Anterior cingulate cortex (tissue), 58 donors: ENCODE data around the gene SLC16A10.
"Not testable (repeated sequence)": the region's sequence is repeated elsewhere in the genome, so short reads cannot be mapped to it uniquely, and the experiment has no call there.

Experiments used
- DNase-seq, 58 donors: peaks; one replicate each; lab custom pipeline; 2025; lab: John Stamatoyannopoulos, UW

The SLC16A10 gene, protein sequence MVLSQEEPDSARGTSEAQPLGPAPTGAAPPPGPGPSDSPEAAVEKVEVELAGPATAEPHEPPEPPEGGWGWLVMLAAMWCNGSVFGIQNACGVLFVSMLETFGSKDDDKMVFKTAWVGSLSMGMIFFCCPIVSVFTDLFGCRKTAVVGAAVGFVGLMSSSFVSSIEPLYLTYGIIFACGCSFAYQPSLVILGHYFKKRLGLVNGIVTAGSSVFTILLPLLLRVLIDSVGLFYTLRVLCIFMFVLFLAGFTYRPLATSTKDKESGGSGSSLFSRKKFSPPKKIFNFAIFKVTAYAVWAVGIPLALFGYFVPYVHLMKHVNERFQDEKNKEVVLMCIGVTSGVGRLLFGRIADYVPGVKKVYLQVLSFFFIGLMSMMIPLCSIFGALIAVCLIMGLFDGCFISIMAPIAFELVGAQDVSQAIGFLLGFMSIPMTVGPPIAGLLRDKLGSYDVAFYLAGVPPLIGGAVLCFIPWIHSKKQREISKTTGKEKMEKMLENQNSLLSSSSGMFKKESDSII

DNA sequence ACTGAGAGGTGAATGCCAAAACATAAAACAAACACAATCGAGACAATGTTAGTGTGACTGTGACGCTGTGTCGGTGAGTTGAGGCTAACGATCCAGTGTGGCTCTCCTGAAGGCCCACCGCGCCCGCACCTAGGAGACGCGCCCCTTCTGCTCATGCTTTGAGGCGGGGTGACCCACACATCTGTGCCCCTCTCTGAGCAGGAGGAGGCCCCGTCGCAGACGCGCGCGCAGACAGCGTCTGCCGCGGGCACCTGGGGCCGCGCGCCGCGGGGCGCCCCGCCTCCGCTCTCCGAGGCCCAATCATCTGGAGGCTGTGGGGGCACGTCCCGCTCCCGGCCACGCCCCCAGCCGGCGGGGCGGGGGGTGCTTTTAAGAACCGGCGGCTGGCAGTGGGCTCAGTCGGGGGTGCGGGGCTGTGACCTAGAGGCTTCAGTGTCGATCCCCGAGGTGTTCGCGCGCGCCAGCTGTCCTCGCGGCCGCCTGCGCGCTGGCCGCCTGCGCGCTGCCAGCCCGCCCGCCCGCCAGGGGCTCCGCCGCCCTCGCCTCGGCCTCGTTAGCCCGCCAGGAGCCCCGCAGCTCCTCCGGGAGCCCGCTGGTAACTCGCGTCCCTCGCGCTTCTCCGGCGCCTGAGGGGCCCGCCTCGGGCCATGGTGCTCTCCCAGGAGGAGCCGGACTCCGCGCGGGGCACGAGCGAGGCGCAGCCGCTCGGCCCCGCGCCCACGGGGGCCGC, at the start of gene SLC16A10:
SLC16A10 (plus strand) TSS at position 398 of the 730 bp plus-strand sequence; CDS start at position 648, 250 bp downstream.
- DNase-seq: peak in 52 of 58 donors; percentile 7 to 74 (median 36)

DNA sequence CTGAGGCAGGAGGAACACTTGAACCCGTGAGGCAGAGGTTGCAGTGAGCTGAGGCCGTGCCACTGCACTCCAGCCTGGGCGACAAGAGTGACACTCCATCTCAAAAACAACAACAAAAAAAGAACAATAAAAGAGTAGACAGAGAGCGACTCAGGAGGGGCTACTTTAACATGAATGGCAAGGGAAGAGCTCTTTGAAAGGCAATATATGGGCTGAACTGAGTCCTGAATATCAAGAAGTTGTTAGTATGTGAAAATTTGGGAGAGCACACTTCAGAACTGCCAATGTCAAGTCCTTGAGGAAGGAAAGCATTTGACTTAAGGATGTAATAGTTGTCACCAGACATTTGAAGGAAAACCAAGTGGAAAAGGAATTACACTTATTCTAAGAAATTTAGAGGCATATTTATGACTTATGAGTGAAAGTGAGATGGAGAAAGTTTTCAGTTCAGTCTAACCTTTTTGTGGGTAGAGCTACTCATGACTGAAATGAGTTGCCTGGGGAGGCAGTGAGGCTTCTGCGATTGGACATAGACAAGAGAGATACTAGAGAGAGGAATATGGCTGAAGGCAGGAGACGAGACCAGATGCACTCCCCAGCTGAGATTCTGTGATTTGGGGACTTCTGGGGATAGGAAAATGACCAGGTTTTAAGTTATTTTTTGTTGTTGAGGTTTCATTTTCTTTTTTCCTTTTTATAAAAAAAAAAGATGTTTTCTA, 48.6 kb upstream of the SLC16A10 start:
- no peak for DNase-seq

DNA sequence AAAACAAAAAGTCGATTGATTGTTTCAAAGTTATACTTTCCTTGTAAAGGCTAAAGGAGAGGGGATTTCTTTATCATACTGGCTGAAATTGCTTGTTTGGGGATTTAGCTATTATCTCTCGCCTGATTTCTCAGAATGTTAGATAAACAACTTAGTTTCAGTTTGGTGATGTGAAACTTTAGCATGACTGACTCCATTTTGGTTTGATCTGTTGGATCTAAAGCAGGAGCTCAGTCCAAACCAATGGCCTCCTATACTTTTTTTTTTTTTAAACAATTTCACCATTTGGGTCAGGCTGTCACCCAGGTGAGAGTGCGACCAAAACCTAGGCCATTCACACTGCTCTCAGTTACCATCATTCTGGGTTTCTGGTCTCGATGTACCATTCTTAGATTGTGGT, 45.4 kb upstream of the SLC16A10 start:
- no peak for DNase-seq

DNA sequence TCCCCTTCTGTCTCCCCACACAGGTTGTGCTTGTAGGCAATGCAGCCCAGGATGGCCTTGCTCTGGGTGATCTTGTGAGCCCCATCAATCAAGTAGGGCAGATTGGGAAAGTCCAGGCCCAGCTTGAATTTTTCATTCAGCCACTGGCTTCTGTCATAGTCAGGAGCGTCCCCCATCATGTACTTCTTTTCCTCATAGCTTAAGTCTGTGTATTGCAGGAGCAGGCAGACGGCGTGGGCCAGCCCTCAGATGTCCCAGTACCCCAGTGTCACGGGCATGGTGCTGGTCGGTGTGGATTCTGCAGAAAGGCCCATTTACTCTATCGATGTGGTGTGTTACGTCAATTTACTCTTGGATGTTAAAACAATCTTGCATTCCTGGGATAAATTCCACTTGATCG, 40.1 kb upstream of the SLC16A10 start:
- no peak for DNase-seq

DNA sequence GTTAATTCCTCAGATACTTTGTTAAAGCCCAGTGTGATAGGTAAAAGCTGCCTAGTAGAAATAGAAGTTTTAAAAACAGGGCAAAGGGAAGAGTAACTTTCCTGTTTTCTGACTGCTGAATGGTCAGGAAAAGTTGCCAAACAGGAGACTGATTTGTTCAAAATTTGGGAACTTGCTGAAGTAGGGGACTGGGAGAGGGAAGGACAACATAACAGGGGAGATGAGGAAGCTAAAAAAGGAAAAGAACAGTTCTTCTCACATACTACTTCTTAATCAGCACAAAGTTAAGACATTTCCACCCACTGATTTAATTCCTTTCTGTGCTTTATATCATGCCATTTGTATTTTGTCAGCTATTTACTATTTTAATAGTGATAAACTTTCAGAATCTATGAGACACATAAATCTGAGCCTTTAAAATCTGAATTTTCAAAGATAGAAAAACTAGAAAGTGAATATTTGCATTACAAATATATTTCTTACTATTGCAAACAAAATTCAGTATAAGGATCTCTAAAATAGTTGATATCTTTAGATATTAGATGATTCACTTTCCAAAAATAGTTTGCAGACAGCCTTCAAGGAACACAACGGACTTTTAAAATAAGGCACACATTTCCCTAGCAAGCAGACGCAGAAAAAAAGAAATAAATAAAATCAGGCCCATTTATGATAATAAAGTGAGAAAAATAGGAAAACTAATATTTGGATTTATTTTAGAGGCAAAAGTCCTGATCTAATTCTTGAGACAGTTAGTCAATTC, 36.9 kb upstream of the SLC16A10 start:
- no peak for DNase-seq

DNA sequence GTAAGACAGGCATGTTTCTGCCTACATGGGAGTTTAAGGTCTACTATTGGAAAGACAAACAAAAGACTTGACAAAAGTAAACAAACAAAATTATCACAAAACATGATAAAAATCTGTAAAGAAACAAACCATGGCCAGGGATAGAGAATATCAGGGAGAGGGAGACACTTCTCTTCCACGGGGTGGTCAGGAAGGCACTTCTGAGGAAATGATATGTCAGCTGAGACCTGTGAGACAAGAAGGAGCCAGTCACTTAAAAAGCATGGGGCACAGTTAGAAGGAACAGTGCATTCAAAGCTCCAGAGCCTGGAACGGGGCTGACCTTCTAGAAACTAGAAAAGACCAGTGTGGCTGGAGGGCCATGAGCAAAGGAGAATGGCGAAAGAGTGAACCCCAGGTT, 35.1 kb upstream of the SLC16A10 start:
- DNase-seq: no peak

DNA sequence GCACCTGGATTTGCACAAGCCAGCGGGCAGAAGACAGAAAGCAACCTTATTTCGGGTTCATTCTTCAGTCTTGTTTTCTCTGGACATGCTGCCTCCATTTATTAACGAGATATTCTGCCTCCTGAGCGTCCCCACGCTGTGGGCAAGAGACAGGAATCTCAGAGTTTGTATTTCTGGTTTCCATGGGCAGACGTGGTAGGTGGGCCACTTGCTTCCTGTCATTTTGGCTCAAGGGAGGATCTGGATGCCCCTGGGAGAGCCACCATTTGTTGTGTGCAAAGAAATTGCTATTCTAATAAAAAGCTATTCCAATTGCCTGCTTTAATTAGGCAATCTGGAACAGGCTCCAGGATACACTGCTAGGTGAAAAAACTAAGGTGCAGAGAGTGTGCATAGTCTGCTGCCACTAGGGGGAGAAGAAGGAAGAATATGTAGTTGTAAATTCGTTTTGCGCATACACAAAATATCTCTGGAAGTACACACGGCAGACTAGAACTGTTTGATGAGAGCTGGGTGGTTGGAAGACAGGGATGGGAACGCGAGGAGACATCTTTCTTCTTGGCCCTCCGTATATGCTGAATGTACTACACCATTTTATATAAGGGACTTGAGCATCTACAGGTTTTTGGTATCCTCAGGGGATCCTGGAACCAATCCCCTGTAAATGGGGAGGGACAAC, 30.1 kb upstream of the SLC16A10 start:
- peak in 1 of 58 donors; percentile 15 for DNase-seq

DNA sequence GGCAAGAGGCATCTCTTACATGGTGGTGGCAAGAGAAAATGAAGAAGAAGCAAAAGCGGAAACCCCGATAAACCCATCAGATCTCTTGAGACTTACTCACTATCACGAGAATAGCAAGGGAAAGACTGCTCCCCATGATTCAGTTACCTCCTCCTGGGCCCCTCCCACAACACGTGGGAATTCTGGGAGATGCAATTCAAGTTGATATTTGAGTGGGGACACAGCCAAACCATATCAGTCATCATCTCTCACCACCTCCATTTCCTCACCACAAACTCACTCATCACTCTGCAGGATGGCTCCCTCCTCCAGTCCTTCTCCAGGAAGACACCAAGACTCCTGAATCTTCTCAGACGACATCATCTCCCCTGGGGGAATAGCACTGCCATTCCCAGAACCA, 25.8 kb upstream of the SLC16A10 start:
- DNase-seq: no peak

DNA sequence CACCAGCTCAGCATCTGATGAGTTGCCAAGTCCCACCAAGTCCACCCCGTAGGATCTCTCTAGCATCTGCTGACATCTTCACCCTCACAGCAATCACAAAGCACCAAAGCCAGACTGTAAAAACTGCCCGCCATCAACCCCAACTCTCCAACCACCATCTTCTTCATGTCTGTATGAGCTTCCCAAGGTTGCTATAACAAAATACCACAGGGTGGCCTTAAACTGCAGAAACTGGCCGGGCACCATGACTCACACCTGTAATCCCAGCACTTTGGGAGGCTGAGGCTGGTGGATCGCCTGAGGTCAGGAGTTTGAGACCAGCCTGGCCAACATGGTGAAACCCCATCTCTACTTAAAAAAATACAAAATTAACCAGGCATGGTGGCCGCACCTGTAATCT, 25.3 kb upstream of the SLC16A10 start:
- DNase-seq: not testable (repeated sequence)

DNA sequence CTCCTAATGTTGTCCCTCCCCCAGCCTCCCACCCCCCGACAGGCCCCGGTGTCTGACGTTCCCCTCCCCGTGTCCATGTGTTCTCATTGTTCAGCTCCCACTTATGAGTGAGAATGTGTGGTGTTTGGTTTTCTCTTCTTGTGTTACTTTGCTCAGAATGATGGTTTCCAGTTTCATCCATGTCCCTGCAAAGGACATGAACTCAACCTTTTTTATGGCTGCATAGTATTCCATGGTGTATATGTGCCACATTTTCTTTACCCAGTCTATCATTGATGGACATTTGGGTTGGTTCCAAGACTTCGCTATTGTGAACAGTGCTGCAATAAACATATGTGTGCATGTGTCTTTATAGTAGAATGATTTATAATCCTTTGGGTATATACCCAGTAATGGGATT, 24.4 kb upstream of the SLC16A10 start:
- not testable (repeated sequence) for DNase-seq

DNA sequence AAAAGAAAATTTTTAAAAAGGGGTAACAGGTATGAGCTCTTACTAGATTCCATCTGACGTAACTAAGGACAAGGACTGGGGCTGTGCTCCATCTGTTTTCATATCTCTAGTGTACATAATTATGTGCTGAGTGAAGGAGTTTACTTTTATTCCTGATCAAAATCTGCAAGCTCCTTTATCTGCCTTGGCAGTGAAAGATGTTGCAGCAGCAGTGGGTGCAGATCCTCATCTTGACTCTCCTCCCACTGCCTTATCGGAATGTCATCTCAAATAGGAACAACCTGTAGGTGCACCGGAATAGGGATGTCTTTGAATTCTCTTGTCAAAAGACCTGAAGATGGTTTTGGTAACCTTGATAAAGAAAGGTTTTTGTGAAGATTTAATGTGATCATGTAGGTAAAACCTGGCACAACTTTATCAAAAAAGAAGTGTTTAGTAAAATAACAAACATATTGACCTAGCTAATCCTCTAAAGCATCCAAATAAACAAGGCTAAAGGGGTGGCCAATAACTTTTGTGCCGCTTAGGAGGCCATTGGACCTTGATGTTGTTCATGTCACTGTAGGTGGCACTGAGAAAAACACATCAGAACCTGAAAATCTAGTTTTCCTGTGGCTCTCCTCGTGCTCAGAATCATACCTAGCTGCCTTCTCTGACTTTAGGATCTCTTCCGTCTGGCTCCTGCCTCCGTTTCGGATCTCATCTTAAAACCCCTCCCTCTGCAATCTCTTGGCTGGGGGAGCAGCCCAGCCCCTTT, 19.0 kb upstream of the SLC16A10 start:
- no peak for DNase-seq

DNA sequence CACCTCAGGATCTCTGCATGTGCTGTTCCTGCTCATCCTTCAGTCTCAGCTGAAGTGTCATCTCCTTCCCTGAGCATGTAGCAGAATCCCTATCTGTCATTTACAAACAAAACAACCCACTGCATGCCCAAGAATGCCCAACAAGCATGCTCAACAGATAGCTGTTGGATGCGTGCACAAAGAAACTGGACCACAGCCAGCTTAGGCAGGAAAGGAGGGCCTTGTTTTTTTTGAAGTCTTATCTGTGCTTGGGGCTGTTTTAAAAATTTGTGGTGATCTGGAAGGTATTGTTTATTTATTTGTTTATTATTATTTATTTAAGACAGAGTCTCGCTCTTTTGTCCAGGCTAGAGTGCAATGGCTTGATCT, 18.5 kb upstream of the SLC16A10 start:
- no peak for DNase-seq

DNA sequence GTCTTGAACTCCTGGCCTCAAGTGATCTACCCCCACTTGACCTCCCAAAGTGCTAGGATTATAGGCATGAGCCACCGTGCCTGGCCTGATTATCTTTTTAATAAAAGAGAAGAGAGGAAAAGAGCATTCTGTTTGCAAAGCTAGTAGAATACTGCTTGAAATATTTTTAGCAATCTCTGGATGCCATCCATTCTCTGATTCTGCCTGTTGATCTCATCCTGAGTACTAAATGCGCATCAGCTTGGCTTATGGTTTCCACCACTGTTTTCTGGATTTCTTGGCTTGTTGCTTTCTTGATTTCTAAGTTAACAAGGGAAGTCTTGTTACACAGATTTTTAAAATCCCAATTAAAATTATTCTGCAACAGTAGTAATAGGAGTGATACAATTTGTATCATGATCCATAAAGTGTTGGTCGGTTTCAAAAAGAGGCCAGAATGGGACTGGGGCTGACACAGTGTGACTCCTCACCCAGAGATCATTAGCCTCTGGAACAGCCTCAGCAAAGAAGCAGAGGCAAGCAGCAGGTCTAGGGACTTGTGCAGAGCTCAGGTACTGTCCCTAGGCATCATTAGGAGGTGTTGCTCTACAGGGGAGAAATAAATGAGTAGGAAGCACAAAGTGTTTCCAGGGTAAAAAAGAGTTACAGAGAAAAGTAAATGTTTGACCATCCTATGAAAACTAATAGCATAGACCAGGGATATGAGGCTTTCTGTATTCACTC, 17.8 kb upstream of the SLC16A10 start:
- peak in 1 of 58 donors; percentile 10 for DNase-seq

DNA sequence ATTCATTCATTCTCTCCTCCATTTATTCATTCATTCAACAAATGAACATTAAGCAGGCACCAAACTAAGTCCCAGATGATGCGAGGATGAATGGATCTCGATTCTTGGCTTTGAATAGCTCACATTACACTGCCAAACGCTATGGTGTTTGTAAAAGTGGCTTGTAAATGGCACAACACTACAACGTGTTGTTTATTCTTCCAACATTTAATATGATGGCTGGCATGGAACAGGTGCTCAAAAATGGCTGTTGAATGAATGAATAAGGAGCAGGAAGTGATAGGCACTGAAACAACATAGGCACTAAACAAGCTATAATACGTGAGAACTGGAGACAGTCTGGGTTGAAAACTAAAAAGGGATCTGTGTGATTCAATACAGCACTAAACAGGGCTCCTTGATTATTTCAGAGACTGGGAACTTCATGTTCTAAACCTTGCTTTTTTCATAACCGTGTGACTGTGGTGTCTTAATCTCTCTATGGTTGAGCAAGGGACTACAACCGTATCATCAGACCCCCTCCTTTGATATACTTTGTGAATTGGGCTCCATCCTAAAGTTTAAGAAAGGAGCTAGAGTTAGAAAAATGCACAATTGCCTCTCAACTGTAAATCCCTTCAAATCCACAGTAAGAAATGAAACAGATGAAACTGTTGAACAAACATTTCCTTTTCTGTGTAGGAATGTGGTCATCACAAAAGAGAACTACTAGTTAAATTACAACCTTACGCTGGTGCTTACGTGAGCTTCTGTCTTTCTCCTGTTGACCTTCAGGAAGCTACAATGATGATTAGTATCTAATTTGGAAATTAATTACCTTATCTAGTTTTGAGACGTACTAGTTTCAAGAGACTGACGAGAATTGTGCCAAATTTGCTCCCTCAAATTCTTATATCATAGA, 16.9 kb upstream of the SLC16A10 start:
- DNase-seq: no peak

DNA sequence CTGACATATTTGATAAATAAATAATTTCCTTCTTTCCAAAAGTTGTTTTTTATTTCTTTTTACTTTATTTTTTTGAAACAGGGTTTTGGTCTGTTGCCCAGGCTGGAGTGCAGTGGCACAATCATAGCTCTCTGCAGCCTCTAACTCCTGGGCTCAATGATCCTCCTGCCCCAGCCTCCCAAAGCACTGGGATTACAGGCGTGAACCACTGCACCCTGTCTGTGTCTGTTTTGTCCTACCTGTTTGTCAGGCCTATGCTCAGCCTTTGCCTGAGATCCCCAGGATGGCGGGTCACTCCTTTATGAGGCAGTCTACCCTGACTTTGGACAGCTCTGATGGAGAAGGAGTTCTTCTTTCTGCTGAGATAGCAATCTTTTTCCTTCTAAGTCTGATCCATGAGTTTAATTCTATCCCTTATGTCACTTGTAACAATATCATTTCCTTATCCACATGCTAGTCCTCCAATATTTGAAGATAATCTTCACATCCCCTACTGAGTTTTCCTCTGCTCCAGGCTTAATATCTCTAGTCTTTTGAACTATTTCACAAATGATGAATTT, 14.4 kb upstream of the SLC16A10 start:
- DNase-seq: no peak

DNA sequence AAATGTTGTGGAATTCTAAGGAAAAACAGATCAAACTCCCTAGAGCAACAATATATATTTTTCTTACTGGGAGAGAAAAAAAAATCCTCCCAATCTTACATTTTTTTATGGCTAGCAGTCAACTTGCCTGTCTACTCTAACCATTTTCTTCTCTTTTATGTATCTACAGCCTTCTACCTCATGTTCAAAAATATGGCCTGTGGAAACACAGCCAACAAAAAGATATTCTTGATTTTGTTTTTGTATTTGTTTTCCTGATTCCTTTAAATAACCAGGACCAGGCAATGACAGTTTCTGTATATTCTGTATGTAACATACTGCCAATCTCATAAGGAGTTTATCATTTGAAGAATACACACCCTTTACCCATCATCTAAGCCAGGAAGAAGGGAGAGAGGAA, 13.0 kb upstream of the SLC16A10 start:
- DNase-seq: no peak
